ENCODE data around the gene MAGEB2. TPM values are rescaled to one million over a fixed set of nuclear protein-coding genes. Genes with fewer than 3 reads are reported as not detected.
"Not testable (repeated sequence)": the region's sequence is repeated elsewhere in the genome, so short reads cannot be mapped to it uniquely, and the experiment has no call there.

MAGEB2 gene, protein sequence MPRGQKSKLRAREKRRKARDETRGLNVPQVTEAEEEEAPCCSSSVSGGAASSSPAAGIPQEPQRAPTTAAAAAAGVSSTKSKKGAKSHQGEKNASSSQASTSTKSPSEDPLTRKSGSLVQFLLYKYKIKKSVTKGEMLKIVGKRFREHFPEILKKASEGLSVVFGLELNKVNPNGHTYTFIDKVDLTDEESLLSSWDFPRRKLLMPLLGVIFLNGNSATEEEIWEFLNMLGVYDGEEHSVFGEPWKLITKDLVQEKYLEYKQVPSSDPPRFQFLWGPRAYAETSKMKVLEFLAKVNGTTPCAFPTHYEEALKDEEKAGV
- total RNA-seq, result not detected in 2 replicates

DNA sequence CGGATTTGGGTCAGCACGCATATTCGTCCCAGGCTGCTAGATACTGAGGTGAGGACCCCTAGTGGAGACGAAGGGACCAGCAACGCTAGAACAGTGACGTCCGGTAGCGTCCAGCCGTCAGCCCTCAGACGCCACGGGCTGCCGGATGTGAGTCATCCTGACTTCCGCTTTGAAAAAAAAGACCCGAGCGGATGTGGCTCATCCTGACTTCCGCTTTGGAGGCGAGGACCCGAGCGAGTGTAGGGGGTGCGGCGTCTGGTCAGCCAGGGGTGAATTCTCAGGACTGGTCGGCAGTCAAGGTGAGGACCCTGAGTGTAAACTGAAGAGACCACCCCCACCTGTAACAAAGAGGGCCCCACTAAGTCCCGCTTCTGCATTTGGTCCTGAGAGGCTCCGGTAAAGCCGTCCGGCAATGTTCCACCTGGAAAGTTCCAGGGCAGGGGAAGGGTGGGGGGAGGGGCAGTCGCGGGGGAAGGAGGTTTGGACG is at the start of gene MAGEB2:
Gene MAGEB2 (plus strand): TSS at position 207 of the 487 bp plus-strand sequence. CDS start 3,018 bp downstream, outside the sequence.
- DNase-seq (ENCODE audit: low read depth), result no peak
- TF ChIP-seq, protein P1, sequence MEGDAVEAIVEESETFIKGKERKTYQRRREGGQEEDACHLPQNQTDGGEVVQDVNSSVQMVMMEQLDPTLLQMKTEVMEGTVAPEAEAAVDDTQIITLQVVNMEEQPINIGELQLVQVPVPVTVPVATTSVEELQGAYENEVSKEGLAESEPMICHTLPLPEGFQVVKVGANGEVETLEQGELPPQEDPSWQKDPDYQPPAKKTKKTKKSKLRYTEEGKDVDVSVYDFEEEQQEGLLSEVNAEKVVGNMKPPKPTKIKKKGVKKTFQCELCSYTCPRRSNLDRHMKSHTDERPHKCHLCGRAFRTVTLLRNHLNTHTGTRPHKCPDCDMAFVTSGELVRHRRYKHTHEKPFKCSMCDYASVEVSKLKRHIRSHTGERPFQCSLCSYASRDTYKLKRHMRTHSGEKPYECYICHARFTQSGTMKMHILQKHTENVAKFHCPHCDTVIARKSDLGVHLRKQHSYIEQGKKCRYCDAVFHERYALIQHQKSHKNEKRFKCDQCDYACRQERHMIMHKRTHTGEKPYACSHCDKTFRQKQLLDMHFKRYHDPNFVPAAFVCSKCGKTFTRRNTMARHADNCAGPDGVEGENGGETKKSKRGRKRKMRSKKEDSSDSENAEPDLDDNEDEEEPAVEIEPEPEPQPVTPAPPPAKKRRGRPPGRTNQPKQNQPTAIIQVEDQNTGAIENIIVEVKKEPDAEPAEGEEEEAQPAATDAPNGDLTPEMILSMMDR (conservative IDR thresholded peaks at IDR 0.05; ENCODE audit: low read depth, low read length), result no peak
- no peak within 1 kb of the TSS for H3K4me3 ChIP-seq (ENCODE audit: low read depth, low read length)

DNA sequence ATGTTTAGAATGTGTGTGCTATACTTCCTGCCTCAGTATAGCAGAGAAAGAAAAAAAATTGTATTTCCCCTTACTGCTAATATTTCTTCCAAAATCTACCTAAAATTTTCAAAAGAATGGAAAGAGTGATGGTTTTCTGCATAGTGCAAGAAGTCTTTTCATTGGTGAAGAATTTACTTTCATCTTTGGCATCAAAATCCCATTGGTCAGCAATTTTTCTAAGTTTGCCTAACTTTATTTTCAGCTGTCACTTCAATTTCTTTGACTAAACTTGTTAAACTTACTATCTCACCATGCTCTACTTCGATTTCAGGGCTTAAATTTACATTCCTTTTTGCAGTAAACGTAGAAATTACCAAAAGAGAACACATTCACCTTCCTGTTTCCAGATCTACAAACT is 44.5 kb upstream of the MAGEB2 start:
- no peak for DNase-seq (ENCODE audit: low read depth)
- H3K4me3 ChIP-seq (ENCODE audit: low read depth, low read length), result no peak overlapping the region
- TF ChIP-seq, protein P1 (conservative IDR thresholded peaks at IDR 0.05; ENCODE audit: low read depth, low read length), result no peak

DNA sequence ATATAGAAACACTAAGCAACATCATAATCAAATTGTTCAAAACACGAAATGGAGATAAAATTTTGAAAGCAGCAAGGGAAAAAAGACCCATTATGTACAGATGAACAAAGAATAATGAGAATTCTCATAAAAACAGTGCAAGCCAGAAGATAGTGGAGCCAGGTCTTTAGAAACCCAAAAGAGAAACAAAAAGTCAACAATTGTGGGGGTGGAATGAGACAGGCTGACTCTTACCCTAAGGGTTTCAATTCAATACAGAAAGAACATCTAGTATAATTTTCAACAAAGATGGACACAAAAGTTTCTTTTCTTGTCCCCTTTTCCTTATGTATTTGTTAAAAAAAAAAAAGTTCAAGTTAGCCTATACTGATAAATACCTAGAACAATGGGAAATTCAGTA is 34.0 kb upstream of the MAGEB2 start:
- TF ChIP-seq, protein P1 (conservative IDR thresholded peaks at IDR 0.05; ENCODE audit: low read depth, low read length), result no peak
- H3K4me3 ChIP-seq (ENCODE audit: low read depth, low read length), result no peak overlapping the region
- no peak for DNase-seq (ENCODE audit: low read depth)

DNA sequence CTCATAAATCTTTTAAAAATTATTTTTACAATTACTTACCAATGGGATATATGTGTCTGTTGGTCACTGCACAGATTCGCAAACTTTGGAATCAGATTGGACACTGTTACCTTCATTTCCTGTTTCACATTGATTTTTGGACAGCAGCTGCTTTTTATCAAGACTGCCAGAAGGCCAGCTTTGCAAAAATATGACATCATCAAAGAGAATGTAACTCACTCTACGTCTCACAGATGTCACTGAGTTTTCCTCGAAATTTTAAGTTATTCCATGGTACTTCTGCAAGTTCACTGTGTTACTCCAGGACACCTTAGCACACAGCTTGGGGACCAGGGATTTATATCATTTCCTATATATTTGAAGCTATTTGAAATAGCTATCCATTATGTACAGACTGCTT is 31.8 kb upstream of the MAGEB2 start:
- DNase-seq (ENCODE audit: low read depth), result no peak
- TF ChIP-seq, protein P1 (conservative IDR thresholded peaks at IDR 0.05; ENCODE audit: low read depth, low read length), result no peak
- no peak overlapping the region for H3K4me3 ChIP-seq (ENCODE audit: low read depth, low read length)

DNA sequence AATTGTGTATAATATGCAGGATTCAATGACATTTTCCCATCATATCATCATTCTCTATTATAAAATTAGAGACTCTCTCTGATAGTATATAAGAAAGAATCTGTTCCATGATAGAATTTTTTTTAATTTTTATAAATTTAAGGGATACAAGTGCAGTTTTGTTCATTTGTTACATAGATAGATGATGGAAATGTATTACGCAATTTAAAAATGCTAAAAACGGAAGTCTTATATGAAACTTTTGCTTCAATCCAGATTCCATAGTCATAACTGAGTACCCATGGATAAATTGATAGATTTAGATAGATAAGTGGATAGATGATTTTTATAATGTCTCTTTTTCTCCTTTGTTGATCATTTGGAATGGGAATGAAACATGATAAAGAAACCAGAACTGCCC is 24.9 kb upstream of the MAGEB2 start:
- no peak overlapping the region for H3K4me3 ChIP-seq (ENCODE audit: low read depth, low read length)
- DNase-seq (ENCODE audit: low read depth), result no peak
- TF ChIP-seq, protein P1 (conservative IDR thresholded peaks at IDR 0.05; ENCODE audit: low read depth, low read length), result no peak

DNA sequence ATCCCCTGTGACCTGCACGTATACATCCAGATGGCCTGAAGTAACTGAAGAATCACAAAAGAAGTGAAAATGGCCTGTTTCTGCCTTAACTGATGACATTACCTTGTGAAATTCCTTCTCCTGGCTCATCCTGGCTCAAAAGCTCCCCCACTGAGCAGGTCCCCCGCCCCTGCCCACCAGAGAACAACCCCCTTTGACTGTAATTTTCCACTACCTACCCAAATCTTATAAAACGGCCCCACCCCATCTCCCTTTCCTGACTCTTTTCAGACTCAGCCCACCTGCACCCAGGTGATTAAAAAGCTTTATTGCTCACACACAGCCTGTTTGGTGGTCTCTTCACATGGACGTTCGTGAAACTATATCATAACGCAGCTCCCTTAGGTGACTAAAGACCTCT is 21.5 kb upstream of the MAGEB2 start:
- H3K4me3 ChIP-seq (ENCODE audit: low read depth, low read length); DNase-seq (ENCODE audit: low read depth): not testable (repeated sequence)

DNA sequence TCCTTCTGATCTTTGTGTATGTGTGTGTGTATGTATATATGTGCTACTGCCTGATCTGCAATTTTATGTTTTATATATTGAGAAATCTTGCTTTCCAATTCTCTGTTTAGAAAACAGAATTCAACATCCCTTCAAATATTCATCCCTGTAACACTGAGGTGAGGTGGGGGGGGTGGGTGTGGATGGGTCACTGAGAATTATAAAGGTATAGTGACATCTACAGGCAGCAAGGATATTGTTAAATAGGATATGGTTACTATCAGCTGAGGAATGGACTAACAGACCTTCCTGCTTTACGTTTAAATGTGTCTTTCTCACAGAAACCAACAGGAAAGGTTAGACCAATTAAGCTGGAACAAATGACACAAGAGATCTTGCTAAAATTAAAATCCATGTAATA is 19.0 kb upstream of the MAGEB2 start:
- DNase-seq (ENCODE audit: low read depth), result no peak
- TF ChIP-seq, protein P1 (conservative IDR thresholded peaks at IDR 0.05; ENCODE audit: low read depth, low read length), result peak; percentile 22
- H3K4me3 ChIP-seq (ENCODE audit: low read depth, low read length), result no peak overlapping the region
